GM12878 (cell line): ENCODE measurements around the gene ATP13A2.

ENCODE experiments used
- CTCF ChIP-seq, 3 experiments: IDR thresholded peaks in 2 of 3; conservative IDR thresholded peaks in 1 of 3; 2 replicates each; pipeline ENCODE4 v1.5.1; 2011; ENCODE audit warnings: low read depth in 3 of 3, low read length in 3 of 3, mild to moderate bottlenecking in 3 of 3, control low read depth in 2 of 3, moderate library complexity in 2 of 3, inconsistent platforms in 1 of 3, mixed read lengths in 1 of 3; ENCODE audit not compliant: control insufficient read depth in 2 of 3, insufficient read depth in 1 of 3; ENCODE audit errors: extremely low read depth in 1 of 3
- EP300 ChIP-seq, 2 experiments: fragments of 150-350 bp in 1 of 2; IDR thresholded peaks; 2 replicates each; pipeline ENCODE4 v1.6.1; 2011 to 2012; ENCODE audit warnings: low read depth in 2 of 2, low read length in 2 of 2, borderline replicate concordance in 1 of 2, improper control_type of control experiment in 1 of 2, inconsistent platforms in 1 of 2; ENCODE audit not compliant: control insufficient read depth in 1 of 2
- ZSCAN29 ChIP-seq: fragments of 450-650 bp; IDR thresholded peaks from 2 replicates; pipeline ENCODE4 v1.6.1; 2017; ENCODE audit warnings: mild to moderate bottlenecking, moderate library complexity

- no peak for TF ChIP-seq EP300 (IDR thresholded peaks at IDR 0.05; ENCODE audit: borderline replicate concordance in 1 of 2, control insufficient read depth in 1 of 2, low read depth in 2 of 2, low read length in 2 of 2)
- no peak for TF ChIP-seq ZSCAN29
- TF ChIP-seq CTCF (IDR thresholded peaks at IDR 0.05 in 2 of 3, conservative IDR thresholded peaks at IDR 0.05 in 1 of 3; ENCODE audit: control insufficient read depth in 2 of 3, extremely low read depth in 1 of 3, insufficient read depth in 1 of 3, low read depth in 3 of 3, low read length in 3 of 3), result peak; percentile 69 to 85 (median 70)
Measured at GRCh38 chr1:16960560-16961296, 51.0 kb downstream of the ATP13A2 start.
